K562 (cell line): ENCODE data around the gene PATL2. TPM values are rescaled to one million over a fixed set of nuclear protein-coding genes. Genes with fewer than 3 reads are reported as not detected.

Experiments used
- CBX2 ChIP-seq: fragments of 200-600 bp; sonication (generic); IDR thresholded peaks from one replicate; pipeline ENCODE4 v1.6.1; 2012; ENCODE audit warnings: mild to moderate bottlenecking, low read length, inconsistent platforms; ENCODE audit not compliant: insufficient read depth, poor library complexity, severe bottlenecking
- CHD2 ChIP-seq: IDR thresholded peaks from 2 replicates; pipeline ENCODE4 v1.6.1; 2011; ENCODE audit warnings: low read depth, low read length
- ELF2 ChIP-seq: fragments of 250-450 bp; sonication (Bioruptor Pico); IDR thresholded peaks from 2 replicates; pipeline ENCODE4 v1.5.0; 2021; ENCODE audit warnings: mild to moderate bottlenecking
- ELK1 ChIP-seq: sonication (generic); formaldehyde crosslinking; IDR thresholded peaks from 2 replicates; pipeline ENCODE4 v1.8.1; 2022; ENCODE audit warnings: missing genetic modification reagents
- HBP1 ChIP-seq: fragments of 450-650 bp; formaldehyde crosslinking; IDR thresholded peaks from 2 replicates; pipeline ENCODE4 v1.4.0; 2022; ENCODE audit warnings: missing genetic modification characterization
- MGA ChIP-seq: fragments of 450-650 bp; IDR thresholded peaks from 2 replicates; pipeline ENCODE4 v1.6.1; 2016; ENCODE audit warnings: mild to moderate bottlenecking, moderate library complexity
- POLR2B ChIP-seq: fragments of 450-650 bp; IDR thresholded peaks from 2 replicates; pipeline ENCODE4 v1.6.1; 2018; ENCODE audit warnings: low read depth; ENCODE audit not compliant: partially characterized antibody
- SAFB ChIP-seq: fragments of 200-400 bp; formaldehyde crosslinking; IDR thresholded peaks from 2 replicates; pipeline ENCODE4 v1.6.1; 2017; ENCODE audit warnings: low read depth, low read length, borderline replicate concordance
- STAG1 ChIP-seq: sonication (generic); formaldehyde crosslinking; IDR thresholded peaks from 2 replicates; pipeline ENCODE4 v1.5.0; 2020; ENCODE audit warnings: missing genetic modification reagents, borderline replicate concordance
- TAL1 ChIP-seq: fragments of 450-650 bp; IDR thresholded peaks from 2 replicates; pipeline ENCODE4 v1.6.1; 2016; ENCODE audit warnings: mild to moderate bottlenecking
- ZBED1 ChIP-seq: IDR thresholded peaks from 2 replicates; pipeline ENCODE4 v1.6.1; 2014
- ZNF696 ChIP-seq: fragments of 250-450 bp; sonication (Bioruptor Pico); conservative IDR thresholded peaks from 2 replicates; pipeline ENCODE4 v1.4.0; 2020; ENCODE audit warnings: mild to moderate bottlenecking, moderate library complexity
- polyA plus RNA-seq, 8 experiments: library from polyadenylated mRNA; depleted of rRNA in 4 of 8; stranded (reverse) in 5 of 8; unstranded in 3 of 8; fragments of >200 nt; fragmentation: Nextera tagmentation in 2 of 8; fragmentation: Illumina TruSeq in 1 of 8; extraction: Ambion mirVana in 2 of 8; extraction: Trizol in 1 of 8; gene quantifications; 2 replicates each; pipeline versions ENCODE4 v1.2.1 to v1.2.3, GENCODE V29; 2011 to 2014; ENCODE audit warnings: inconsistent platforms in 1 of 8, missing spikeins in 1 of 8
- total RNA-seq, 7 experiments: library from RNA; depleted of rRNA in 6 of 7; stranded (reverse); fragments of >200 nt in 6 of 7; fragmentation: Illumina TruSeq in 2 of 7; extraction: Trizol in 2 of 7; gene quantifications; 2 replicates each; pipeline versions ENCODE4 v1.2.1 to v1.2.3, GENCODE V29; 2011 to 2021; ENCODE audit warnings: low replicate concordance in 1 of 7

Gene PATL2
- total and polyA plus RNA-seq, 9 of the 15 experiments (the other 6 are each of a cell fraction or from before 2014, with no cell fraction given) = 0.42 to 1.1 (median 0.86) TPM

- TF ChIP-seq CBX2 (no peak), MGA (peak; percentile 43; the same call in 1 of the 2 replicates), ELK1 (CRISPR knock-in tag) (no peak), ZBED1 (peak; percentile 91; the same call in 1 of the 2 replicates), SAFB (no peak), STAG1 (CRISPR knock-in tag) (no peak), HBP1 (CRISPR knock-in tag) (peak; percentile 99), POLR2B (peak; percentile 73), ZNF696 (CRISPR knock-in tag) (peak; percentile 83), TAL1 (no peak), CHD2 (no peak), ELF2 (CRISPR knock-in tag) (peak; percentile 30; the same call in 1 of the 2 replicates)
Measured at GRCh38 chr15:44726568-44727484, 15.7 kb upstream of the PATL2 start (continued).
